MCF 10A (cell line): ENCODE results near the gene ZMYND8. TPM values are rescaled to one million over a fixed set of nuclear protein-coding genes. Genes with fewer than 3 reads are reported as not detected.

Source experiments
- BruUV-seq: library from RNA; stranded (reverse); fragments of 400-500 nt; replicated peaks from 2 replicates; lab custom pipeline; 2021; lab: Mats Ljungman, UMichigan
- CTCF ChIA-PET: fragments of 300-600 bp; sonication (Branson Sonifier 250); formaldehyde crosslinking; extraction: SDS; loops from one replicate; lab custom pipeline; 2021; ENCODE audit warnings: antibody characterized with exemption, inconsistent platforms; lab: Yijun Ruan, JAX
- POLR2A ChIA-PET: fragments of 300-600, 350-650 bp; sonication (Branson Sonifier 250); formaldehyde crosslinking; extraction: SDS; loops from one replicate; lab custom pipeline; 2020; ENCODE audit warnings: antibody characterized with exemption, inconsistent platforms; lab: Yijun Ruan, JAX
- DNase-seq: peaks from one replicate; pipeline ENCODE4 v3.0.0-alpha.2; 2018; ENCODE audit not compliant: unreplicated experiment
- H3K27ac Mint-ChIP-seq: one replicate; pipeline ENCODE4 v1.8.0; 2022; ENCODE audit warnings: mild to moderate bottlenecking, low read depth, mixed read lengths; ENCODE audit not compliant: unreplicated experiment
- H3K27me3 Mint-ChIP-seq: one replicate; pipeline ENCODE4 v1.8.0; 2022; ENCODE audit warnings: mixed read lengths; ENCODE audit not compliant: insufficient read depth, unreplicated experiment
- H3K36me3 Mint-ChIP-seq: one replicate; pipeline ENCODE4 v1.8.0; 2022; ENCODE audit warnings: mild to moderate bottlenecking, moderate library complexity, mixed read lengths; ENCODE audit not compliant: insufficient read depth, unreplicated experiment
- H3K4me1 Mint-ChIP-seq: one replicate; pipeline ENCODE4 v1.8.0; 2022; ENCODE audit warnings: mixed read lengths; ENCODE audit not compliant: insufficient read depth, unreplicated experiment
- H3K4me3 Mint-ChIP-seq: one replicate; pipeline ENCODE4 v1.8.0; 2022; ENCODE audit warnings: mild to moderate bottlenecking, moderate library complexity, mixed read lengths; ENCODE audit not compliant: unreplicated experiment
- H3K9me3 Mint-ChIP-seq: one replicate; pipeline ENCODE4 v1.8.0; 2022; ENCODE audit warnings: mixed read lengths; ENCODE audit not compliant: unreplicated experiment
- CTCF ChIP-seq: fragments of 200-600 bp; IDR thresholded peaks from one replicate; pipeline ENCODE4 v1.8.0; 2022; ENCODE audit warnings: antibody characterized with exemption, mild to moderate bottlenecking; ENCODE audit not compliant: unreplicated experiment
- intact Hi-C: fragments of 100-400 bp; cut with micrococcal nuclease; formaldehyde crosslinking; loops from 2 replicates; pipeline ENCODE4 v1.14.1; 2022
- total RNA-seq: library from RNA; stranded (reverse); gene quantifications from 2 replicates; pipeline ENCODE4 v1.2.3, GENCODE V29; 2022

Gene ZMYND8
- total RNA-seq, 1 experiment from 2014 or later, result 127 TPM

- Mint-ChIP-seq H3K36me3 (no peaks in the 10 kb centered on the region), H3K4me3 (no peak overlapping the region), H3K4me1 (peaks cover 33% of the 10 kb centered on the region), H3K27me3 (no peaks in the 10 kb centered on the region), H3K27ac (no peak overlapping the region), H3K9me3 (no peaks in the 10 kb centered on the region)
- BruUV-seq, result no TSS peak
- no peak for TF ChIP-seq CTCF
- POLR2A ChIA-PET, result interaction anchor here (0.6 to 19.8 kb wide), 8 partner anchors 9 to 1500 kb away, joined by 3 to 1977 read pairs (median 4); partner anchors contain the start of gene ZMYND8
- CTCF ChIA-PET, result interaction anchor here (0.5 to 4.5 kb wide), 10 partner anchors 10 to 80 kb away, joined by 3 to 20 read pairs (median 3); no protein-coding TSS in a partner anchor
- intact Hi-C loops, result no loop called here
- DNase-seq, result no peak
Observed at GRCh38 chr20:47349365-47350180, 6.9 kb downstream of the ZMYND8 start.

GRCh38 chr20:47348539-47349142, 7.9 kb downstream of the ZMYND8 start:
- intact Hi-C loops, result no loop called here
- ChIA-PET CTCF (interaction anchor here (0.7 to 4.5 kb wide), 9 partner anchors 12 to 137 kb away, joined by 3 to 20 read pairs (median 4); no protein-coding TSS in a partner anchor), POLR2A (interaction anchor here (8.9 to 19.8 kb wide), 3 partner anchors 10 to 74 kb away, joined by 187 to 1977 read pairs (median 288); partner anchors contain the start of gene ZMYND8)
- TF ChIP-seq CTCF, result no peak
- BruUV-seq, result no TSS peak
- H3K9me3 Mint-ChIP-seq, result no peaks in the 10 kb centered on the region
- H3K27me3 Mint-ChIP-seq, result no peaks in the 10 kb centered on the region
- peaks cover 23% of the 10 kb centered on the region for H3K4me1 Mint-ChIP-seq
- no peak overlapping the region for H3K27ac Mint-ChIP-seq
- no peak overlapping the region for H3K4me3 Mint-ChIP-seq
- no peaks in the 10 kb centered on the region for H3K36me3 Mint-ChIP-seq
- DNase-seq, result no peak

GRCh38 chr20:47347661-47348435, 8.7 kb downstream of the ZMYND8 start:
- no peak overlapping the region for H3K4me3 Mint-ChIP-seq
- CTCF ChIA-PET, result interaction anchor here (0.6 to 4.5 kb wide), 8 partner anchors 13 to 143 kb away, joined by 3 to 20 read pairs (median 4); no protein-coding TSS in a partner anchor
- no TSS peak for BruUV-seq
- no peak for DNase-seq
- no peaks in the 10 kb centered on the region for H3K9me3 Mint-ChIP-seq
- POLR2A ChIA-PET, result interaction anchor here (8.9 to 19.8 kb wide), 3 partner anchors 11 to 73 kb away, joined by 187 to 1977 read pairs (median 288); partner anchors contain the start of gene ZMYND8
- no peaks in the 10 kb centered on the region for H3K36me3 Mint-ChIP-seq
- TF ChIP-seq CTCF, result no peak
- H3K4me1 Mint-ChIP-seq, result peaks cover 20% of the 10 kb centered on the region
- intact Hi-C loops, result no loop called here
- no peak overlapping the region for H3K27ac Mint-ChIP-seq
- H3K27me3 Mint-ChIP-seq, result no peaks in the 10 kb centered on the region
